ENCODE measurements around the gene KDM5C.
"Not testable (repeated sequence)": the region's sequence is repeated elsewhere in the genome, so short reads cannot be mapped to it uniquely, and the experiment has no call there.

Gene KDM5C

GRCh38 chrX:53186351-53186750 is 38.7 kb downstream of the KDM5C start:
- DNase-seq: no peak

GRCh38 chrX:53184836-53185235 is 40.2 kb downstream of the KDM5C start:
- no peak for DNase-seq

GRCh38 chrX:53171356-53171755 is 53.7 kb downstream of the KDM5C start:
- DNase-seq: no peak

GRCh38 chrX:53166103-53166502 is 58.9 kb downstream of the KDM5C start:
- no peak for DNase-seq

GRCh38 chrX:53164566-53164965 is 60.4 kb downstream of the KDM5C start:
- DNase-seq: not testable (repeated sequence)

GRCh38 chrX:53163436-53163835 is 61.6 kb downstream of the KDM5C start:
- no peak for DNase-seq

- DNase-seq: no peak
Measured at GRCh38 chrX:53160297-53160983, 64.6 kb downstream of the KDM5C start.

- no peak for DNase-seq
Measured at GRCh38 chrX:53159184-53159583, 65.8 kb downstream of the KDM5C start.

- DNase-seq: no peak
Measured at GRCh38 chrX:53156207-53156596, 68.8 kb downstream of the KDM5C start.

DNA sequence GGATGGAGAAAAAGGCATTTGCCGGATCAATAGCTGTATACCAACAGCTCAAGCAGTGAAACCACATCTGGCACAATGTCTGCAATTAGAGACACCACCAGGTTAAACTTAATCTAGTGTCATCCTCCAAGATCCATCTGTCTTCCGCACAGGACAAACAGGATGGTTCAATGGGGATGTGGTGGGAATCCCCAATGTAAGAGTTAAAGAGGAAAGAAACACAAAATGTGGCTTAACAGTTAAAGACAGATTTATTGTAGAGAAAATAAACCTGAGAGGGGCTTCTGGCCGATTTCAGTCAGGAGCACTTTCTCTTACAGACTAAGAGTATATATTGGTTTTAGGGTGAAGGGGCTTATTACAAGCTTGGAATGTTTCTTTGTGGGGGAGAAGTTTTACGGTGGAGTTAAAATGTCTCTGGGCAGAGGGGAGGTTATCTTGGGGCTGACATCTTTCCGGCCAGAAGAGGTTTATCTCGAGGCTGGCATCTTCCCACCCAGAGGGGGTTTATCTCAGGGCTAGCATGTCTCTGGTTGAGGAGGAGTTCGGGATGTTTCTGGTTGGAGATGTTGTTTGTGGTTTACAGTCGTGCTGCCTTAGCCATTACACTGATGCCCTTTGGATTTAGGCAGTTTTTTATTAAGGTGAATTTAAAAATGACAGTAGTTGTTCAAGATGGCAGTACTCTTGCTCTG is 69.3 kb downstream of the KDM5C start:
- DNase-seq: no peak

GRCh38 chrX:53153581-53153980 is 71.4 kb downstream of the KDM5C start:
- DNase-seq: no peak

Data from activated CD4-positive, CD25-positive, alpha-beta regulatory T cell (primary cell).